ENCODE measurements around the gene PPFIBP2.

PPFIBP2 gene

GRCh38 chr11:7543302-7543701 lies 29.5 kb downstream of the PPFIBP2 start:
- DNase-seq (ENCODE audit: low spot score) = no peak
- ChIA-PET POLR2A (ENCODE audit: low non-redundant PET) (no interaction called here), CTCF (no interaction called here)
- no peak overlapping the region for H3K27ac ChIP-seq
- TF ChIP-seq CTCF (conservative IDR thresholded peaks at IDR 0.05; ENCODE audit: low read depth) = no peak

GRCh38 chr11:7544021-7544420 lies 30.2 kb downstream of the PPFIBP2 start:
- H3K27ac ChIP-seq = no peak overlapping the region
- CTCF ChIA-PET = no interaction called here
- TF ChIP-seq CTCF (conservative IDR thresholded peaks at IDR 0.05; ENCODE audit: low read depth) = no peak
- no peak for DNase-seq (ENCODE audit: low spot score)
- POLR2A ChIA-PET (ENCODE audit: low non-redundant PET) = no interaction called here

GRCh38 chr11:7545611-7546010 lies 31.8 kb downstream of the PPFIBP2 start:
- ChIA-PET CTCF (interaction anchor here (0.5 kb wide), 1 partner anchor 28 kb away, joined by 3 read pairs; no protein-coding TSS in a partner anchor), POLR2A (ENCODE audit: low non-redundant PET) (no interaction called here)
- TF ChIP-seq CTCF (conservative IDR thresholded peaks at IDR 0.05; ENCODE audit: low read depth) = no peak
- no peak for DNase-seq (ENCODE audit: low spot score)
- H3K27ac ChIP-seq = peak overlapping the region; percentile 83

GRCh38 chr11:7546324-7546791 lies 32.6 kb downstream of the PPFIBP2 start:
- TF ChIP-seq CTCF (conservative IDR thresholded peaks at IDR 0.05; ENCODE audit: low read depth) = no peak
- DNase-seq (ENCODE audit: low spot score) = peak; percentile 25
- peak overlapping the region; percentile 83 for H3K27ac ChIP-seq
- ChIA-PET POLR2A (ENCODE audit: low non-redundant PET) (no interaction called here), CTCF (interaction anchor here (1.2 kb wide), 1 partner anchor 25 kb away, joined by 3 read pairs; no protein-coding TSS in a partner anchor)

- CTCF ChIA-PET = no interaction called here
- H3K27ac ChIP-seq = peak overlapping the region; percentile 83
- DNase-seq (ENCODE audit: low spot score) = no peak
- POLR2A ChIA-PET (ENCODE audit: low non-redundant PET) = no interaction called here
- no peak for TF ChIP-seq CTCF (conservative IDR thresholded peaks at IDR 0.05; ENCODE audit: low read depth)
These were observed 33.9 kb downstream of the PPFIBP2 start for GRCh38 chr11:7547687-7548086.

GRCh38 chr11:7548659-7549274 lies 35.0 kb downstream of the PPFIBP2 start:
- no peak for DNase-seq (ENCODE audit: low spot score)
- ChIA-PET CTCF (interaction anchor here (0.6 kb wide), 1 partner anchor 22 kb away, joined by 4 read pairs; no protein-coding TSS in a partner anchor), POLR2A (ENCODE audit: low non-redundant PET) (no interaction called here)
- TF ChIP-seq CTCF (conservative IDR thresholded peaks at IDR 0.05; ENCODE audit: low read depth) = no peak
- H3K27ac ChIP-seq = no peak overlapping the region

Measured in RWPE1 (cell line).